ENCODE data around the gene SHOC2.
A peak's percentile ranks its signal among the peaks of the same experiment; 100 is the strongest.

SHOC2 gene

DNA sequence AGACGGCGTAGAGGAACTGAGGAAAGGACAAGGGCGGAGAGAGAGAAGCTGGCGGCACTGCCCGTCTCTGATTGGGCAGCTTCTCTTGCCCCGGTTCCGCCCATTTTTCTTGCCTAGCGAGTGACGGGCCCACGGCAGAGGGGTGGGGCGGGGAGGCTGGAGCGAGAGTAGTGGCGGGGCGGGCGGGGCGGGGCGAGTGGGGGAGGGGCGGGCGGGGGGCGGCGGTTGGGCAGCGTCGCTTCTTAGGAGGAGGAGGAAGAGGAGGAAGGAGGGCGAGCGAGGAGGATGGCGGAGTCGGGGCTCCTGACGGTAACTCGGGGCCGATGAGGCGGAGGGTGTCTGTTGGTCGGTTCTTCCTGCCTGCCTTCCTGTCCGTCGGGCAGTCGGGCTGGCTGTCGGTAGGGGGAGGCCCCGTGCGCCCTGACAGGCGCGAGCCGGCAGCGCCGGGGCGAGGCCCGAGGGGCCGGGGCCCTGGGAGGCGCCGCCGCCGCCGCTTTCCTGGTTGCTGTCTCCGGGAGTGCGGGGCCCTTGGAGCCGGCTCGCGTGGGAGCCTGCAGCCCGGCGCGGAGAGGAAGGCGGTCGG, at the start of gene SHOC2:
Gene SHOC2, plus strand, starts transcription at position 256 of the 583 bp plus-strand sequence. CDS start 44,755 bp downstream, outside the sequence.
- peak; percentile 68 for DNase-seq (ENCODE audit: extremely low spot score)
- CTCF ChIA-PET, result no interaction called here
- TF ChIP-seq BHLHE40 (IDR thresholded peaks at IDR 0.05; ENCODE audit: borderline replicate concordance), result no peak
- TF ChIP-seq FOXM1 (IDR thresholded peaks at IDR 0.05; ENCODE audit: borderline replicate concordance), result no peak
- TF ChIP-seq ARNT (IDR thresholded peaks at IDR 0.05), result no peak
- TF ChIP-seq L3MBTL2 (conservative IDR thresholded peaks at IDR 0.05), result no peak
- no peak for TF ChIP-seq SP1 (IDR thresholded peaks at IDR 0.05)
- no peak for TF ChIP-seq HDGF (IDR thresholded peaks at IDR 0.05; ENCODE audit: borderline replicate concordance)
- no peak for TF ChIP-seq FOXA1 (IDR thresholded peaks at IDR 0.05)
- TF ChIP-seq, protein P1, sequence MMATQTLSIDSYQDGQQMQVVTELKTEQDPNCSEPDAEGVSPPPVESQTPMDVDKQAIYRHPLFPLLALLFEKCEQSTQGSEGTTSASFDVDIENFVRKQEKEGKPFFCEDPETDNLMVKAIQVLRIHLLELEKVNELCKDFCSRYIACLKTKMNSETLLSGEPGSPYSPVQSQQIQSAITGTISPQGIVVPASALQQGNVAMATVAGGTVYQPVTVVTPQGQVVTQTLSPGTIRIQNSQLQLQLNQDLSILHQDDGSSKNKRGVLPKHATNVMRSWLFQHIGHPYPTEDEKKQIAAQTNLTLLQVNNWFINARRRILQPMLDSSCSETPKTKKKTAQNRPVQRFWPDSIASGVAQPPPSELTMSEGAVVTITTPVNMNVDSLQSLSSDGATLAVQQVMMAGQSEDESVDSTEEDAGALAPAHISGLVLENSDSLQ (IDR thresholded peaks at IDR 0.05), result no peak
- no peak for TF ChIP-seq CTBP1 (IDR thresholded peaks at IDR 0.05; ENCODE audit: borderline replicate concordance)
- TF ChIP-seq TARDBP (IDR thresholded peaks at IDR 0.05), result no peak
- TF ChIP-seq FOXK2 (IDR thresholded peaks at IDR 0.05), result no peak
- no peak for TF ChIP-seq NFRKB (IDR thresholded peaks at IDR 0.05)
- POLR2A ChIA-PET, result interaction anchor here (0.6 to 2.4 kb wide), 18 partner anchors 9 to 616 kb away, joined by 3 to 20 read pairs (median 4); partner anchors contain the start of genes ADRA2A, PDCD4 and SMNDC1

DNA sequence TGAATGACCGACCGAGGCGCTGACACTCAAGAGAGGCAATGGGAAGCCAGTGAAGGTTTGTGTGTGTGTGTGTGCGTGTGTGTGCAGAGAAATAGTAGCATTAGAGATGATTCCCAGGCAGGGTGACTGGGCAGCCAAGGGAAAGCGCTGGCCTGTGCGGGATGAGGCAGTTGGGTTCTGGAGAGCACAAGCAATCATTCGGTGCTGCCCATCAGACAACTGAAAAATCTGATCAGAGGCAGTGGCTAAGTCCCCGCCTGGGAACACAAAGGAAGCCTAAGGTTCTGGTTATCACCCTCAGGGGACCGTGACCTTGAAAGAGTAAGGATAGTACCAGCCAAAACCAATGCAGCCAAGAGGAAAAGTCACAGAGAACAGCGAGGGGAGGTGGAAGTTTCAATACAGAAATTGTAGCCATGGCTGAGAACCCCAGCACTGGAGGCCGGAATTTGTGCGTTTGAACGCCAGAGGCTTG, 48.5 kb upstream of the SHOC2 start:
- TF ChIP-seq, protein P1 (IDR thresholded peaks at IDR 0.05), result no peak
- TF ChIP-seq SP1 (IDR thresholded peaks at IDR 0.05) (no peak), ZNF384 (IDR thresholded peaks at IDR 0.05) (no peak), NFRKB (IDR thresholded peaks at IDR 0.05) (no peak), FOXM1 (IDR thresholded peaks at IDR 0.05; ENCODE audit: borderline replicate concordance) (no peak), FOXK2 (IDR thresholded peaks at IDR 0.05) (no peak), ARNT (IDR thresholded peaks at IDR 0.05) (no peak), SUZ12 (IDR thresholded peaks at IDR 0.05) (no peak)
- DNase-seq (ENCODE audit: extremely low spot score), result no peak
- CTCF ChIA-PET, result no interaction called here
- POLR2A ChIA-PET, result interaction anchor here (0.8 to 1.2 kb wide), 5 partner anchors 12 to 67 kb away, joined by 4 to 11 read pairs (median 6); partner anchors contain the start of gene BBIP1

DNA sequence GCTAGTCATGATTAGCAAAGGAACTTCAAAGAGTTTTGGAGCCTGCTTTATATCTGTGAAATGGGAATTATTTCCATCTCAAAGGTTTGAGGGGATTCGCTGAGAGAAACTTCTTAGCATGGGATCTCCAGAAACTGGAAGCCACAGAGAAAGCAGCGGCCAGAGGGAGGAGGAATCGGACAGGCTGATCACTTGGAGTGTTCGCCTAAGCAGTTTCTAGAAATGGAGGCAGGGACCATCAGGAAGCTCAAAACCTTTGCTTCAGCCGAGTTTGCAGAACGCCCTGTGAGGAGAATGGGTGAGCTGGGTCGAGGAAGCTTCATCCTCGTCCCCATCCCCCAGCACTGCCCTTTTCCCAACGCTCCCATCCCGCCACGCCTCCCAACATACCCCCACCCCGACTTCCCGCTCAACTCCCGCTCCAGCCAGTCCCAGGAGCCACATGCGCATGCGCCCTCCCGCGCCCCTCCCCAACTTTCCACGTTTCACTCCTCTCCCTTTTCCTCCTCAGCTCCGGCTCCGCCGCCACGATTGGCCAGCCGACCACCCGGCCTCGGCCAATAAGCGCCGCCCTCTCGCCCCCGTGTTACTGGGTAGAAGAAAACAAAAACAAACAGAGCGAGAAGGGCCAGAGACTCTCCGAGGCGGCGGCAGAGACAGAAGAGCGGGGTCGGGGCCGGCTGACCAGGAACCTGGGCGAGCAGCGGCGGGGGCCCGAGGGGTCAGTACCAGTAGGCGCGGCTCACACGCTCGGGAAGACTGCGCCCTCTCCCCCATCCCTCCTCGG, 47.9 kb upstream of the SHOC2 start, which contains the start of gene PDCD4:
Gene PDCD4, plus strand, starts transcription at position 631 of the 787 bp plus-strand sequence. CDS start 4,100 bp downstream, outside the sequence.
- TF ChIP-seq FOXA1 (IDR thresholded peaks at IDR 0.05), result no peak
- no peak for TF ChIP-seq FOXM1 (IDR thresholded peaks at IDR 0.05; ENCODE audit: borderline replicate concordance)
- TF ChIP-seq CTBP1 (IDR thresholded peaks at IDR 0.05; ENCODE audit: borderline replicate concordance), result no peak
- peak; percentile 66; the same call in 1 of the 2 replicates for TF ChIP-seq HDGF (IDR thresholded peaks at IDR 0.05; ENCODE audit: borderline replicate concordance)
- TF ChIP-seq BHLHE40 (IDR thresholded peaks at IDR 0.05; ENCODE audit: borderline replicate concordance), result no peak
- TF ChIP-seq L3MBTL2 (conservative IDR thresholded peaks at IDR 0.05), result peak; percentile 82
- TF ChIP-seq ZNF384 (IDR thresholded peaks at IDR 0.05), result no peak
- peak; percentile 99 for DNase-seq (ENCODE audit: extremely low spot score)
- CTCF ChIA-PET, result no interaction called here
- POLR2A ChIA-PET, result interaction anchor here (0.7 to 1.2 kb wide), 12 partner anchors 9 to 69 kb away, joined by 3 to 11 read pairs (median 4); partner anchors contain the start of gene BBIP1

DNA sequence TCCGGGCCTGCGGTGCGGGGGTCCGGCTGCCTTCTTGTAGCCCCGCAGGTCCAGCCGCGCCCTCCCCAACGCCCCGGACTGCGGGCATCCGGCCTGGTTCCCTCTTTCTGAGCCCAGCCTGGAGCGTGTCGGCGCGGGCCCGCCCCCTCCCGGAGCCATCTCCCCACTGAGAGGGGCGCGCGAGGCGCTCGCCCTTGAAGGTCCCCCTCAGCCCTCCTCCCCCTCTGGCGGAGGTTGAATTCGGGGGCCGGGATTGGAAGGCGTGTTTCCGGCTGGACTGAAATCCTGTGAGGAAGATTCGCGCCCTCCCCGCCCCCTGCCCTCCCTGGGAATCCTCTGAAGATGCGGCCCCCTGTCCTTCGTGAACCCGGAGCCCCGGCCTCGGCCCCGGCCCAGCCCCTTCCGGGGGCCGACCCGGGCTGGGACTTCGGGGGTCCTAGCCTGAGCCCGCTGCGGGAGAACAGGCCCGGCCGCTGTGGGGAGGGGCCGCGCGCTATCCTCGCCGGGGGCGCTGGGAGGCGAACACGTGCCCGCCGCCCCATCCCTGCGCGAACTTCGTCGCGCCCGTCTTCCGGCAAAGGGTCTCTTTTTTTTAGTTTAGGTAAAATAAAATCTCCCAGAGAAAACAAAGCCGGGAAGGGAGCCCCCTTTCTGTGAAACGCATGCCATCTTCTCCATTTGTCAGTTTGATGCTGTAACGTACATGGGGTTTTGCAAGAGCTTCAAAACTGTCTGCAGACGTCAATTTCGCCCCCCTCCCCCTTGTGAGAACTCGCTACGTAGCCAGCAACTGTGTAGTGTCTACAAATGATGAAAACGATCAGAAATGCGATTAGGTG, 47.0 kb upstream of the SHOC2 start:
- POLR2A ChIA-PET, result interaction anchor here (0.7 to 1.8 kb wide), 11 partner anchors 11 to 70 kb away, joined by 3 to 11 read pairs (median 4); no protein-coding TSS in a partner anchor
- DNase-seq (ENCODE audit: extremely low spot score), result peak; percentile 61
- CTCF ChIA-PET, result no interaction called here
- TF ChIP-seq LEF1 (IDR thresholded peaks at IDR 0.05; ENCODE audit: borderline replicate concordance) (no peak; the same call in 1 of the 2 replicates), ZNF384 (IDR thresholded peaks at IDR 0.05) (no peak), FOXM1 (IDR thresholded peaks at IDR 0.05; ENCODE audit: borderline replicate concordance) (0 out of 2 replicates have a peak, but pooled peaks have one; percentile 7), CTBP1 (IDR thresholded peaks at IDR 0.05; ENCODE audit: borderline replicate concordance) (no peak), HDGF (IDR thresholded peaks at IDR 0.05; ENCODE audit: borderline replicate concordance) (no peak), ARNT (IDR thresholded peaks at IDR 0.05) (no peak), BHLHE40 (IDR thresholded peaks at IDR 0.05; ENCODE audit: borderline replicate concordance) (no peak), SUZ12 (IDR thresholded peaks at IDR 0.05) (no peak), L3MBTL2 (conservative IDR thresholded peaks at IDR 0.05) (peak; percentile 92), TARDBP (IDR thresholded peaks at IDR 0.05) (no peak), FOXA1 (IDR thresholded peaks at IDR 0.05) (no peak)
- TF ChIP-seq, protein P1 (IDR thresholded peaks at IDR 0.05), result peak; percentile 67
